H1 (cell line): ENCODE results near the gene ARPP21. TPM values are rescaled to one million over a fixed set of nuclear protein-coding genes. Genes with fewer than 3 reads are reported as not detected.

Experiments used
- CTCF ChIA-PET: fragments of 300-600 bp; sonication (Branson Sonifier 250); formaldehyde crosslinking; loops from one replicate; lab custom pipeline; 2021; ENCODE audit not compliant: partially characterized antibody; lab: Charles Lee
- POLR2A ChIA-PET: fragments of 300-600 bp; sonication (Branson Sonifier 250); formaldehyde crosslinking; loops from one replicate; lab custom pipeline; 2021; ENCODE audit warnings: inconsistent platforms; ENCODE audit not compliant: partially characterized antibody; lab: Charles Lee
- DNase-seq, 2 experiments: peaks; one replicate each; pipeline versions ENCODE4 v3.0.0 to v3.0.0-alpha.2; 2010 to 2022; ENCODE audit warnings: low spot score in 2 of 2, low read depth in 1 of 2, mixed read lengths in 1 of 2
- FAIRE-seq: peaks from 2 replicates; lab custom pipeline; 2011; peaks lifted over from hg19 to GRCh38; lab: Jason Lieb, UNC
- H2AFZ ChIP-seq: 2 replicates; pipeline ENCODE4 v1.8.1; 2012; ENCODE audit warnings: low read length, inconsistent platforms
- H2AK5ac ChIP-seq: 2 replicates; pipeline ENCODE4 v1.6.1; 2013; ENCODE audit warnings: low read depth, low read length
- H2BK120ac ChIP-seq: replicated peaks from 2 replicates; pipeline ENCODE3; 2013; ENCODE audit warnings: low read depth, low read length, inconsistent platforms
- H2BK12ac ChIP-seq: 2 replicates; pipeline ENCODE4 v1.6.1; 2013; ENCODE audit warnings: low read depth, low read length
- H2BK15ac ChIP-seq: 2 replicates; pipeline ENCODE4 v1.6.1; 2013; ENCODE audit warnings: low read length
- H2BK20ac ChIP-seq: 2 replicates; pipeline ENCODE4 v1.6.1; 2013; ENCODE audit warnings: low read length
- H2BK5ac ChIP-seq: 2 replicates; pipeline ENCODE4 v1.6.1; 2013; ENCODE audit warnings: low read depth, low read length
- H3K14ac ChIP-seq: 2 replicates; pipeline ENCODE4 v1.6.1; 2013; ENCODE audit warnings: inconsistent platforms; ENCODE audit not compliant: insufficient read length
- H3K18ac ChIP-seq: 2 replicates; pipeline ENCODE4 v1.6.1; 2013; ENCODE audit warnings: low read length; ENCODE audit errors: extremely low read depth
- H3K23ac ChIP-seq: 2 replicates; pipeline ENCODE4 v1.6.1; 2013; ENCODE audit warnings: inconsistent platforms; ENCODE audit not compliant: insufficient read length
- H3K23me2 ChIP-seq: 2 replicates; pipeline ENCODE4 v1.6.1; 2013; ENCODE audit warnings: low read depth, low read length
- H3K27ac ChIP-seq: 2 replicates; pipeline ENCODE4 v1.6.1; 2011; ENCODE audit warnings: low read depth, low read length, inconsistent platforms
- H3K27me3 ChIP-seq, 4 experiments: replicated peaks in 1 of 4; 1 replicate in 1 of 4; 2 replicates in 3 of 4; pipeline versions ENCODE4 v1.6.1 to v1.8.1; 2011 to 2013; ENCODE audit warnings: low read length in 3 of 4, mild to moderate bottlenecking in 3 of 4, inconsistent platforms in 2 of 4, mixed read lengths in 2 of 4, moderate library complexity in 1 of 4; ENCODE audit not compliant: control insufficient read depth in 3 of 4, insufficient read depth in 3 of 4; ENCODE audit errors: extremely low read depth in 1 of 4
- H3K36me3 ChIP-seq, 4 experiments: 2 replicates each; pipeline versions ENCODE4 v1.6.1 to v1.8.1; 2011 to 2013; ENCODE audit warnings: mild to moderate bottlenecking in 4 of 4, low read length in 3 of 4, moderate library complexity in 2 of 4, control low read depth in 1 of 4, inconsistent platforms in 1 of 4; ENCODE audit not compliant: insufficient read depth in 4 of 4, control insufficient read depth in 2 of 4
- H3K4ac ChIP-seq: replicated peaks from 2 replicates; pipeline ENCODE3; 2013; ENCODE audit warnings: low read length, low read depth, mixed read lengths, inconsistent platforms; ENCODE audit not compliant: insufficient read length
- H3K4me1 ChIP-seq, 4 experiments: replicated peaks in 1 of 4; 1 replicate in 1 of 4; 2 replicates in 3 of 4; pipeline versions ENCODE4 v1.6.1 to v1.8.1; 2011 to 2013; ENCODE audit warnings: low read length in 3 of 4, inconsistent platforms in 2 of 4, mixed read lengths in 1 of 4; ENCODE audit not compliant: insufficient read depth in 4 of 4, control insufficient read depth in 3 of 4
- H3K4me2 ChIP-seq, 2 experiments: 2 replicates each; pipeline versions ENCODE4 v1.6.1 to v1.8.1; 2011 to 2013; ENCODE audit warnings: low read depth in 2 of 2, low read length in 2 of 2, control low read depth in 1 of 2, inconsistent platforms in 1 of 2, mild to moderate bottlenecking in 1 of 2; ENCODE audit not compliant: insufficient read depth in 1 of 2
- H3K4me3 ChIP-seq, 4 experiments: fragments of 200-600, 300-600 bp in 1 of 4; sonication (generic), shearing (Covaris generic), sonication (Bioruptor Twin) in 1 of 4; 2 replicates each; pipeline versions ENCODE4 v1.5.1 to v1.8.1; 2011 to 2016; ENCODE audit warnings: low read length in 4 of 4, low read depth in 3 of 4, control low read depth in 2 of 4, inconsistent platforms in 2 of 4, mild to moderate bottlenecking in 2 of 4, mixed read lengths in 1 of 4, moderate library complexity in 1 of 4; ENCODE audit not compliant: insufficient read depth in 2 of 4; ENCODE audit errors: extremely low read depth in 1 of 4
- H3K56ac ChIP-seq: replicated peaks from 2 replicates; pipeline ENCODE3; 2013; ENCODE audit warnings: low read depth, mild to moderate bottlenecking, mixed read lengths, low read length, inconsistent platforms; ENCODE audit not compliant: insufficient read length
- H3K79me1 ChIP-seq: 2 replicates; pipeline ENCODE4 v1.6.1; 2013; ENCODE audit warnings: low read depth, low read length, control low read depth
- H3K79me2 ChIP-seq, 2 experiments: 2 replicates each; pipeline versions ENCODE4 v1.6.1 to v1.8.1; 2012 to 2013; ENCODE audit warnings: low read length in 2 of 2, mild to moderate bottlenecking in 2 of 2, inconsistent platforms in 1 of 2; ENCODE audit not compliant: insufficient read depth in 2 of 2, control insufficient read depth in 1 of 2
- H3K9ac ChIP-seq, 4 experiments: replicated peaks in 1 of 4; 1 replicate in 1 of 4; 2 replicates in 3 of 4; pipeline versions ENCODE4 v1.6.1 to v1.8.1; 2011 to 2013; ENCODE audit warnings: low read depth in 3 of 4, low read length in 3 of 4, control low read depth in 2 of 4, mild to moderate bottlenecking in 2 of 4, moderate library complexity in 2 of 4, inconsistent platforms in 1 of 4; ENCODE audit errors: extremely low read depth in 1 of 4
- H3K9me3 ChIP-seq, 2 experiments: 2 replicates each; pipeline versions ENCODE4 v1.6.1 to v1.8.1; 2012 to 2013; ENCODE audit warnings: mild to moderate bottlenecking in 2 of 2, moderate library complexity in 2 of 2, control low read depth in 1 of 2, inconsistent platforms in 1 of 2, low read depth in 1 of 2, low read length in 1 of 2, mixed read lengths in 1 of 2; ENCODE audit not compliant: insufficient read depth in 2 of 2
- H4K20me1 ChIP-seq, 2 experiments: replicated peaks in 1 of 2; 2 replicates each; pipeline versions ENCODE3 to v1.8.1; 2011 to 2013; ENCODE audit warnings: inconsistent platforms in 2 of 2, low read length in 2 of 2, mild to moderate bottlenecking in 1 of 2; ENCODE audit not compliant: insufficient read depth in 2 of 2, control insufficient read depth in 1 of 2
- H4K5ac ChIP-seq: 2 replicates; pipeline ENCODE4 v1.6.1; 2013; ENCODE audit warnings: low read length, low read depth, mixed read lengths, inconsistent platforms; ENCODE audit not compliant: insufficient read length
- H4K8ac ChIP-seq: 2 replicates; pipeline ENCODE4 v1.8.0; 2013; ENCODE audit warnings: mild to moderate bottlenecking, moderate library complexity, low read length, inconsistent platforms; ENCODE audit not compliant: insufficient read depth; ENCODE audit errors: extremely low read depth
- H4K91ac ChIP-seq: replicated peaks from 2 replicates; pipeline ENCODE3; 2013; ENCODE audit warnings: low read length, mixed read lengths, inconsistent platforms; ENCODE audit not compliant: insufficient read length
- ASH2L ChIP-seq: fragments of 200-600, 300-600 bp; sonication (generic); IDR thresholded peaks from one replicate; pipeline ENCODE4 v1.7.1; 2017; ENCODE audit warnings: low read length
- CBX5 ChIP-seq: fragments of 300-800, 300-1000 bp; sonication (generic); IDR thresholded peaks from 2 replicates; pipeline ENCODE4 v1.7.1; 2016; ENCODE audit warnings: antibody characterized with exemption, low read length, low read depth
- CTBP2 ChIP-seq: IDR thresholded peaks from 2 replicates; pipeline ENCODE4 v1.7.0; 2011; ENCODE audit warnings: borderline replicate concordance, mild to moderate bottlenecking, moderate library complexity, mixed read lengths, low read length; ENCODE audit not compliant: insufficient read depth, insufficient read length
- EZH2 ChIP-seq: fragments of 200-600 bp; sonication (generic); IDR thresholded peaks from 2 replicates; pipeline ENCODE4 v1.7.1; 2012; ENCODE audit warnings: low read depth, mild to moderate bottlenecking, moderate library complexity, low read length, inconsistent platforms; ENCODE audit not compliant: severe bottlenecking
- SP4 ChIP-seq: IDR thresholded peaks from 2 replicates; pipeline ENCODE4 v1.6.1; 2012; ENCODE audit warnings: low read length, inconsistent platforms
- TAF1 ChIP-seq: IDR thresholded peaks from 2 replicates; pipeline ENCODE4 v1.6.1; 2011; ENCODE audit warnings: mild to moderate bottlenecking, low read depth, low read length
- ZNF274 ChIP-seq: IDR thresholded peaks from 2 replicates; pipeline ENCODE4 v1.7.0; 2012; ENCODE audit warnings: low read length, borderline replicate concordance; ENCODE audit errors: extremely low read depth
- WGBS, 2 experiments: shearing (Covaris generic) in 1 of 2; methylation state at CpG; one replicate each; pipeline versions ENCODE4 v1.1.6 to v1.1.7; 2013 to 2015; ENCODE audit warnings: low lambda C conversion rate in 2 of 2, mixed read lengths in 2 of 2, inconsistent platforms in 1 of 2, low coverage in 1 of 2, missing lambda C conversion rate in 1 of 2; ENCODE audit not compliant: insufficient replicate concordance in 2 of 2, insufficient coverage in 1 of 2, insufficient read length in 1 of 2; ENCODE audit errors: extremely low coverage in 1 of 2, missing lambda C conversion rate in 1 of 2; 5-methylcytosine and 5-hydroxymethylcytosine counted together
- long read RNA-seq, 2 experiments: library from RNA in 1 of 2; library from capped mRNA in 1 of 2; stranded (forward); transcript quantifications; one replicate each; pipeline ENCODE4 v2.0.0, GENCODE V29; 2021; ENCODE audit warnings: inconsistent platforms in 1 of 2
- polyA minus RNA-seq, 3 experiments: library from RNA; depleted of rRNA, polyadenylated mRNA; stranded (reverse); fragments of >200 nt; gene quantifications; 1 replicate in 2 of 3; 2 replicates in 1 of 3; pipeline ENCODE4 v1.2.3, GENCODE V29; 2011
- polyA plus RNA-seq, 7 experiments: library from polyadenylated mRNA; depleted of rRNA in 3 of 7; stranded (reverse) in 5 of 7; unstranded in 2 of 7; fragments of >200 nt in 5 of 7; fragments of 200-250 nt in 2 of 7; gene quantifications; 1 replicate in 5 of 7; 2 replicates in 1 of 7; 4 replicates in 1 of 7; pipeline versions ENCODE4 v1.2.1 to v1.2.3, GENCODE V29; 2011 to 2013; ENCODE audit warnings: missing spikeins in 2 of 7, mixed read lengths in 2 of 7
- total RNA-seq: library from RNA; stranded (reverse); fragmentation: NEBNext Ultra II Directional; extraction: Animal tissue kit (Norgen Biotek cat#: 25700); gene quantifications from 2 replicates; pipeline ENCODE4 v1.2.1, GENCODE V29; 2021
- TF ChIP-seq, protein P1 (sequence below): IDR thresholded peaks from 2 replicates; pipeline ENCODE4 v1.6.1; 2012; ENCODE audit warnings: inconsistent platforms

ARPP21 gene
- total RNA-seq: not detected in 2 replicates
- polyA plus RNA-seq (2011; rRNA removed): not detected in 2 replicates
- polyA plus RNA-seq (2011; cell fraction: cytosol; rRNA removed): not detected
- not detected for polyA plus RNA-seq (2011; cell fraction: nucleus; rRNA removed)
- polyA plus RNA-seq (2012, experiment 1 of 2): not detected in 4 replicates
- polyA plus RNA-seq (2012, experiment 2 of 2): not detected
- not detected for polyA plus RNA-seq (2013, experiment 1 of 2)
- 0.11 TPM for polyA plus RNA-seq (2013, experiment 2 of 2)
- polyA minus RNA-seq (2011; rRNA and poly(A)+ RNA removed): not detected in 2 replicates
- polyA minus RNA-seq (2011; cell fraction: cytosol; rRNA and poly(A)+ RNA removed): not detected
- not detected for polyA minus RNA-seq (2011; cell fraction: nucleus; rRNA and poly(A)+ RNA removed)
- long read RNA-seq, experiment 1: 0 reads
- long read RNA-seq, experiment 2: 0 reads

DNA sequence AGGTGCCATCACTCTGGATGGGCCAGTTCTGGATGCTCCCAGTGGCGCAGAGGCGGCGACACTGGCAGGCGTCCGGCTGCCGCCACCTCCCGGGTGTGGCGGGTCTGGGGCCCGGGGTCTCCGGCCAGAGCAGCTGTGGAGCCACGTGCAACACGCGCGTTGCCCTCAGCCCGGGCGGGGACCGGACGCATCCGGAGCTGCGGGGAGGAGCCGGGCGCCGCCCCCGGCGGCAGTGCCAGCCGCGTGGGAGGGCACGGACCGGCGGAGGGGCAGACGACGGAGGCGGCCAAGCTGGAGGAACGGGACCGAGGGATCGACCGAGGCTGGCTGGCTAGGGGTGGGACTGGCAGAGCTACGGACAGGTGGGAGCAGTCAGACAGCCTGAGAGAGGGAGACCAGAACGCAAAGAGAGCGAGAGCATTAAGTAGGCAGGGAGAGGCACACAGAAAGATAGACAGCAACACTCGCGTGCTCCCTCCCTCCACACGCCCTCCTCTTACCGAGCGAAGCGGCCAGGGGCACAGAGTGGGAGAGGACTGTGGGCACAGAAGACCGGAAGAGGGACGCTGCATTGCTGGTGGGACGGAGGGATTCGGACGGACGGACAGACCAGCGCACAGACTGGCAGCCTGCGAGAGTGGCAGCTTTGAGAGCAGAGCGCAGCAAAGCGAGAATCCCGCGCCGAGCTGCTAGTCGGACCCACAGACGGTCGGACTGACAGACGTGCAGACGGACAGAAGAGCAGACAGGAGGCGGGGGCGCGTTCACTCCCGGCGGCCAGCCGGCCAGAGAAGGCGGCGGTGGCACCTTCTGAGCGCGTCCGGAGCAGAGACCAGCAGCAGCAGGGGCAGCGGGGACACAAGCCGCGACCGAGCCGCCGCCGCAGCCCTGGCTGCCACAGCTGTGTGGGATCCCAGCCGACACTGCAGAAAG is at the start of gene ARPP21:
Gene ARPP21 (plus strand): TSS at position 272 of the 933 bp plus-strand sequence. CDS start 42,227 bp downstream, outside the sequence.
- Histone ChIP-seq H3K23ac (no peak within 1 kb of the TSS), H3K79me1 (no peaks in the 10 kb centered on the region), H3K27ac (no peak within 1 kb of the TSS), H3K4ac (no peak within 1 kb of the TSS), H3K9ac (0 out of 7 replicates have a peak within 1 kb of the TSS, but pooled peaks of 1 of the 4 experiments have one; percentile 35), H2AK5ac (no peak within 1 kb of the TSS), H3K9me3 (no peaks in the 10 kb centered on the region), H3K23me2 (peaks cover 11% of the 10 kb centered on the region; the same call in 1 of the 2 replicates), H3K14ac (no peak within 1 kb of the TSS), H3K56ac (no peak within 1 kb of the TSS), H2BK5ac (no peak within 1 kb of the TSS), H3K36me3 (no peaks in the 10 kb centered on the region), H3K4me2 (peak within 1 kb of the TSS; percentile 96 to 100), H3K27me3 (peaks cover 19 to 32% (median 30%) of the 10 kb centered on the region in 4 experiments), H3K18ac (no peak within 1 kb of the TSS), H4K8ac (peak within 1 kb of the TSS; percentile 73; the same call in 1 of the 2 replicates), H2BK120ac (no peak within 1 kb of the TSS), H3K4me3 (peak within 1 kb of the TSS; percentile 65 to 74 (median 68)), H3K4me1 (peaks cover 0 to 7% (median 4%) of the 10 kb centered on the region in 4 experiments; a peak in 5 of 7 replicates), H4K5ac (no peak within 1 kb of the TSS), H2AFZ (peak within 1 kb of the TSS; percentile 99), H2BK12ac (peak within 1 kb of the TSS; percentile 85), H2BK20ac (no peak within 1 kb of the TSS), H4K91ac (no peak within 1 kb of the TSS), H3K79me2 (no peaks in the 10 kb centered on the region), H4K20me1 (peaks cover 0 to 3% of the 10 kb centered on the region in 2 experiments), H2BK15ac (peak within 1 kb of the TSS; percentile 54; the same call in 1 of the 2 replicates)
- CTCF ChIA-PET: no interaction called here
- FAIRE-seq (no peak), DNase-seq (peak in 1 of 2 experiments; percentile 70)
- 3% methylated on average over 81 of the region's 83 CpGs; no CpG with 5 or more reads in 1 of the 2 experiments for WGBS, 2 experiments
- POLR2A ChIA-PET: interaction anchor here (0.6 kb wide), 1 partner anchor 1134 kb away, joined by 3 read pairs; no protein-coding TSS in a partner anchor
- peak; percentile 38 for TF ChIP-seq ASH2L
- TF ChIP-seq EZH2: peak; percentile 90
- peak; percentile 34 for TF ChIP-seq CTBP2
- TF ChIP-seq SP4: no peak
- TF ChIP-seq TAF1: no peak
- TF ChIP-seq, protein P1, sequence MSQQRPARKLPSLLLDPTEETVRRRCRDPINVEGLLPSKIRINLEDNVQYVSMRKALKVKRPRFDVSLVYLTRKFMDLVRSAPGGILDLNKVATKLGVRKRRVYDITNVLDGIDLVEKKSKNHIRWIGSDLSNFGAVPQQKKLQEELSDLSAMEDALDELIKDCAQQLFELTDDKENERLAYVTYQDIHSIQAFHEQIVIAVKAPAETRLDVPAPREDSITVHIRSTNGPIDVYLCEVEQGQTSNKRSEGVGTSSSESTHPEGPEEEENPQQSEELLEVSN: peak; percentile 87
- no peak for TF ChIP-seq ZNF274
- TF ChIP-seq CBX5: no peak
